NCI-H345 treated with DMSO at 0.1 percent for 48 hours (cell line): ENCODE results near the gene GNG7.
A peak's percentile ranks its signal among the peaks of the same experiment; 100 is the strongest.

Source experiments
- DNase-seq: peaks from one replicate; lab custom pipeline; 2025; ENCODE audit not compliant: unreplicated experiment; lab: John Stamatoyannopoulos, UW

GNG7 gene

DNA sequence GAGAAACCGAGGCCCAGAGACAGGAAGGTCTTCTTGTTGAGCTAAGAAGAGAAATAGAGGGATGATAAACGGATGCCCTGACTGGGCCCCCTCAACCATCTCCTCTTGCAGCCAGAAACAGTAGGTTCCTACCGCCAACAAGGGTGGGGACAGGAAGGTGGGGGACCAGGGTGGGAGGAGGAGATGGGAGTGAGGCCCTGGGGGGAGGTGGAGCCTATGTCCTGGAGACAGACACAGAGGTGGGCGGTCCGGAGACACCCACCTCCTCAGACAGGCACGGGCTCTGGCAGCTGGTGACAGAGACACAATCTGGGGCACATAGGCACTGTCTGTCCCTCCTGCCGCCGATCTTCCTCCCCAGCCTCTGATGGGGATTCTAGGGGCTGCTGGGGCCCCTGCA is 209.6 kb downstream of the GNG7 start:
- DNase-seq: no peak

DNA sequence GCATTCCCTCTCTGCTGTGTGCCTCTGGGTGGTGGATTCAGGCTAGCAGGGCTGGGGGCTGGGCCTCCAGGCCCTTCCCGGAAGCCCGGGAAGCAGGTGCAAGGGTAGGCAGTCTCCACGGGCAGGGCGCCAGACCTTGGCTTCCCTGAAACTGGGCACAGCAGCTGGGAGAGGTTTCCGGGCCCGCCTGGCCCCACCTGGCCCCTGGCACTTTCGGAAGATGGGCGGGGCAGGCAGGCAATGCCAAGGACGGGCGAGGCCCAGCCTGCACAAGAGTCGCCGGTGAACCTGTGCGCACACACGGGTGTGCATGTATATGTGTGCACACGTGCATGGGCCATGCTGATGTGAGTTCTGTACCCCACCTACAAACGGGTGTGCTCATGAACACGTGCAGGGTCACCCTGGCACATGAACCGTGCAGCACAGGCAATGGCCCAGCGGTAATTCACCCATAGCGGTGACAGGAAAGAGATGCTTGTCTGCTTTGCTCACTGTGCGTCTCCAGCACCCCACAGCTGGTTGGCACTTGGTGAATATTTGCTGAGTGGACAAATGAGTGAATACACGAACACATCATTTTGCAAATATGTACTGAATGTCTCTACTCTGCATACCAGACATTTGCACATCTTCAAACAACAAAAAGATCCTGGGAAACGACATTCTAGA is 211.2 kb downstream of the GNG7 start:
- peak; percentile 32 for DNase-seq

DNA sequence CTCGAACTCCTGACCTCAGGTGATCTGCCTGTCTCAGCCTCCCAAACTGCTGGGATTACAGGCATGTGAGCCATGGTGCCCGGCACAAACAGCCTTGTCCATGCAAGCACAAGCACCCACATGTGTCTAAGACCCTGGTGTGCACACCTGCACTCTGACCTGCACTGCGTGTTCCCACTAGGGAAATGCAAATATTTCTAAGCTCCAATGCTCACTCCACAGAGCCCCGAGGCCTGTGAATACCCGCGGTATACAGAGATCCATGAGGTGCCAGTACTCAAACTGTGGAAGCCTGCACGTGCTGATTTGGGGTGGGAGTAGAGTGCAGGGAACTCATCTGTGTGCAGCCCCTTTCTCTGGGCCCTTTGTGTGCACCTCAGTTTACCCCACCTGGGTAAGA is 211.8 kb downstream of the GNG7 start:
- DNase-seq: no peak

DNA sequence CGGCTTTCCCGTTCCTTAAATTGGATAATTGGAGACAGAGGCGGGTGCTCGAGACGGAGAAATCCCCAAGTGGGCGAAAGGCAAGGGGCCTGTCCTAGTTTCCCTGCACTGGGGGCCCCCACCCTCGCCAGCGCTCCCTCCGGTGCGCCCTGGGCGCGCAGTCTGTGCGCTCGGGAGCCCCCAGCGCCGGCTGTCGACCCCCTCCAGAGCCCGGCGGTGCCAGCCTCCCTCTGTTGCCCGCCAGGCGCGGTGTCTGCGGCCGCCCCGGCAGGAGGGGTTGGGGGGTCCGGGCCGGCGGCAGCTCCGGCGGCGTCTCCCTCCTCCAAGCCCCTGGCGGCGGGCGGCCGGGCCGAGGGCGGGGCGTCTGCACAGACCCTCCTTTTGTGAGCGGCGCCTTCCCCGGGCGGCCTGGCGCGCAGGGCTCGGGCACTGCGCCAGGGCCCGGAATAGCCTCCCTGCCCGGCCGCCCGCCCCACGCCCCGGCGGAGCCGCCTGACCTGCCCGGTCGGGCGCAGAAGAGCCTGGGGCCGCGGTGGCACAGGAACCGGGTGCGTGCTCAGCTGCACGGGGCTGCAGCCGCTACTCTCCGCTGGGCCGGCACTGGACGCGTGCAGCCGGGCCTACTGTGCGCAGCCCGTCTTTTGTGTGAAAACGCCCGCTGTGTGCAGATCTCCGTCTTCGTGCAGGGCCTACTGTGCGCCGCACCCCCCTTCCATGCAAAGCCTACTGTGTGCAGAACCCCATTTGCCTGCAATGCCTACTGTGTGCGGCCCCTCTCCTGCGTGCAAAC is 213.4 kb downstream of the GNG7 start:
- no peak for DNase-seq

DNA sequence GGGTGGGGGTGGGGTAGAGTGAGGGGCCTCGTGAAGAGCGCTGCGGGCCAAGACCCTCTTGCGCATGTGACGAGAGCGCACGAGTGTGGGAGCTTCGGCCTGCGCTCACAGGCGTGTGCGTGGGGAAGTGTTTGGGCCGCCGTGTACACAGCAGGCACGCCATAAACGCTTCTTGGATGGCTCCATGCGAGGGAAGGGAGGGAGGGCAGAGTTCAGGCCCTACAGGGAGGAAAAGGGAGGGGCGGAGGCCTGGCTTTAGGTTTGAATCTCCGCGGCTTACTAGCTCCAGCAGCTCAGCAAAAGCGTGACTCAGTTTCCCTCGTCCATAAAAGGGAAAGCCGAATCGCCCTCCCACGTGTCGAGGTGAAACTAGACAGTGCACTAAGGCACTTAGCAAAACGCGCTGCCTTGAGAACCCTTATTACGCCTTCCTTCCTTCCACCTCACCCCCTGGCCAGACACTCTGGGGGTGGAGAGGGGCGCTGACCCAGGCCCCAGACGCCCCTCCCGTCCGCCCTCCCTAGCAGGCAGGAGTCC is 214.0 kb downstream of the GNG7 start:
- DNase-seq: no peak

DNA sequence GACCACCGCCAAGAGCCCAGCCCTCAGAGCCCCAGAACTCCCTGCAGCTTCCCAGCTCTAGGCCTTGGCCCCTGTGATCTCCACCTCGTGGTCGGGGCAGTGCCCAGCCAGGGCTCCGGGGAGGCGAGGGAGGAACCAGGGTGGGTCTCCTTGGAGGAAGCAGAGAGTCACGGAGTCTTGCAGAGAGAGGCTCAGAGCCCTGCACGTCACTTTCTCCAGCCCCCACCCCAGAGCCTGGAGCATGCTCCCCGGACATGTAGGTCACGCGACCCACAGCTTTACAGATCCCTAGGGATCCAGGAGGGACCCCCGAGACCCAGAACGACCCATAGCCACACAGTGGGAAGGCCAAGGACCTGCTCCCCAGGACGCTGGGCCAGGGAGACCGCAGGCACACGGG is 214.7 kb downstream of the GNG7 start:
- no peak for DNase-seq

DNA sequence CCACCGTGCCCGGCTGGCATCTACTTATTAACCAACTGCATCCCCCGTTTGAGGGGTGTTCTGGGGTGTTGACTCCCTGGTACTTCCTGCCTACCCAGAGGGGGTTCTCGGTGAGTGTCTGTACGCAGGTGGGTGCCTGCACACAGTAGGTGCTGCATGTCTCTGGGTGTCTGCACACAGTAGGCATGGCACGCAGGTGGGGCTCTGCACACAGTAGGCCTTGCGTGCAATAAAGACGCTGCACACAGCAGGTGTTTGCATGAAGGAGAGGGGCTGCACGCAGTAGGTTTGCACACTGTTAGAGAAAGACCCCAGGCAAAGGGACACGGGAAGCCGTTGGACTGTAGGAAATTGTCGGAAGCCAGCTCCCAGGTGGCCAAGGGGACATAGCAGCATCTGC is 215.4 kb downstream of the GNG7 start:
- no peak for DNase-seq

DNA sequence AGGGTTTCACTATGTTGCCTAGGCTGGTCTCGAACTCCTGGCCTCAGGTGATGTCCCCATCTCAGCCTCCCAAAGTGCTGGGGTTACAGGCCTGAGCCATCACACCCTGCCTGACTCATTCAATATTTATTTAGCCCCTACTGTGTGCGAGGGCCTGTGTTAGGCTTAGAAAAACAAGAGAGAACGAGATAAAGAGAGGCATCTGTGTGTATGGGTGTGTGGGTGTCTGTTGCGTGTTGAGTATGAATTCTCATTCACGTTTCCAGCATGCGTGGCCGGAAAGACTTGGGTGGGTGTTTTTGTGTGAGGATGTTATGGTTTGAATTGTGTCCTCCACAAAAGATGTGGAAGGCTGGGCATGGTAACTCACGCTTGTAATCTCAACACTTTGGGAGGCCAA is 217.1 kb downstream of the GNG7 start:
- no peak for DNase-seq

DNA sequence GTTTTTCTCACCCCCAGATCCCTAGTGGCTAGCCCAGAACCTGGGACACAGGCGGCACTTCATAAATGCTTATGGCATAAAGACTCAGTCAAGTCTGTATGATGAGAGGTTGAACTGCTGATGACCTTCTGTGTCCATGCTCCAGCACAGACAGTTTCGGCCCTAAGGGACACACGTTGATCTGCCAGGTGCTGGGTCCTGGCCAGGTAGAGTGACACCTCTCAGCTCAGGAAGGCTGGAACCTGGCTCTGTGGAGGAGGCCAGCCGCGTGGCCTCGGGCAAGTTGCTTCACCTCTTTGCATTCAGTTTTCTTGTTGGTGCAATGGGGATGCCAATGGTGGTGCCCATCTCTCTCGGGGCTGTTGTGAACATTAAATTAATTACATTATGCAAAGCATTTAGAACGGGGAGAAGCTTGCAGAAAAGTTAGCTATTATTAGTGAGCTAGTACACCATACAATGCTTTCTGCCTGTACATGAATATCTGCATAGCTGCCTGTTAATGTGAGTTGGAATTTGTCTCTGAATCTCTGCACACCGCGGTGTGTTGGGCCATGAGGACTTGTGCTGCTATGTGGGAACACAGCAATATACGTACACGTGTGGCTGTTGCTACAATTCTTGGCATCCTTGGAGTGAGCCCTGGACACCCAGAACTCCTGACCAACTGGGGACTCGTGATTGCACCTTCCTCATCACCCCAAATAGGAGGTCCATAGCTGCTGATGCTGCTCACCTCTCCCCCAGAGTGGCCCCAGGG is 218.1 kb downstream of the GNG7 start:
- DNase-seq: no peak

DNA sequence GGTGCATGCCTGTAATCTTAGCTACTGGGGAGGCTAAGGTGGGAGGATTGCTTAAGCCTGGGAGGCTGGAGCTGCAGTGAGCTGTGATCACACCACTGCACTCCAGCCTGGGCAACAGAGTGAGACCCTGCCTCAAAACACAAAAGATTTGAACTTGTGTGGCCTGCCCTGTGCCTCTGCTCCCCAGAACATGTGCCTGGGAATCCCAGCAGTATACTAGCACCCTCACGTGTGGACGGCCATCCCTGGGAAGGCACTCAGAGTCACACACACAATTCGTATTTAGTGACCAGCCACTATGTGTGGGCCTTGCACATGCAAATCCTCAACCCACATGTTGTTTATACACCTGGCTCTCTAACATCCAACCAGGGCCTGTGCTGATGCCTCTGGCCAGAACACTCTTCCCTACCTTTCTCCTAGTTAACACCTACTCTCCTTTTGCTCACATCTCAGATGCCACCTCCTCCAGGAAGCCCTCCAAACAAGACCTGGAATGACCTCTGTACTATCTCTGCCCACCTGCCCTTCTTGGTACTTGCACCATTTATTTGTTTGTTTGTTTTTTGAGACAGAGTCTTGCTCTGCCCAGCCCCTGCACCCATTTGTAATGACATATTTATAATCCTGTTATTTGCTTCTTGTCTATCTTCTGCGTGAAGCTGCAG is 218.9 kb downstream of the GNG7 start:
- no peak for DNase-seq

DNA sequence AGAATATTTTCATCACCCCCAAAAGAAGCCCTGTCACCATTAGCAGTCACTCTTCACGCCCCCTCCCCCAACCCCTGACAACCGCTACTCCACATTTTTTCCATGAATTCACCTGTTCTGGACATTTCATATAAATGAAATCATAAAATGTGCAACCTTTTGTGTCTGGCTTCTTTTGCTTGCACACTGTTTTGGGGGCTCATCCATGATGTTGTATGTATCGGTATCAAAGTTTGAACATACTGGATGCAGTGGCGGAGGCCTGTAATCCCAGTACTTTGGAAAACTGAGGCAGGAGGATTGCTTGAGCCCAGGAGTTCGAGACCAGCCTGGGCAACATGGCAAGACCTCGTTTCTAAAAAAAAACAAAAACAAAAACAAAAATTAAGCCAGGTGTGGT is 219.4 kb downstream of the GNG7 start:
- DNase-seq: no peak

DNA sequence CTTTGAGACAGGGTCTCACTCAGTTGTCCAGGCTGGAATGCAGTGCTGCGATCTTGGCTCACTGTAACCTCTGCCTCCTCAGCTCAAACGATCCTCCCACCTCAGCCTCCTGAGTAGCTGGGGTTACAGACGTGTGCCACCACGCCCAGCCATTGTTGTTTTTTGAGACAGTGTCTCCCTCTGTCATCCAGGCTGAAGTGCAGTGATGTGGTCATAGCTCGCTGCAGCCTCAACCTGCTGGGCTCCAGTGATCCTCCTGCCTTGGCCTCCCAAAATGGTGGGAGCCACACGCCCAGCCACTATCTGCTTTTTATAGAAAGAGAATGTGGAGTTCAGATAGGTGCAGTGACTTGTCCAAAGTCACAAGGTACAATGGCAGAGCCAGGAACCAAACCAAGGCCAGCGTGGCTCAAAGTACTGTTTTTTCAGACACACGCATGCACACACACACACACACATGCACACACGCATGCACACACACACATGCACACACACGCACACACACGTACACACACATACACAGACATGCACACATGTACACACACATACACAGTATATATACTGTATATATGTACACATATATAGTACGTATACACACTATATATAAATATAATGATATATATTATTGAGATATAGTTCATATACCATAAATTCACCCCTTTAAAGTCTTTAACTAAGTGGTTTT is 220.0 kb downstream of the GNG7 start:
- DNase-seq: no peak

DNA sequence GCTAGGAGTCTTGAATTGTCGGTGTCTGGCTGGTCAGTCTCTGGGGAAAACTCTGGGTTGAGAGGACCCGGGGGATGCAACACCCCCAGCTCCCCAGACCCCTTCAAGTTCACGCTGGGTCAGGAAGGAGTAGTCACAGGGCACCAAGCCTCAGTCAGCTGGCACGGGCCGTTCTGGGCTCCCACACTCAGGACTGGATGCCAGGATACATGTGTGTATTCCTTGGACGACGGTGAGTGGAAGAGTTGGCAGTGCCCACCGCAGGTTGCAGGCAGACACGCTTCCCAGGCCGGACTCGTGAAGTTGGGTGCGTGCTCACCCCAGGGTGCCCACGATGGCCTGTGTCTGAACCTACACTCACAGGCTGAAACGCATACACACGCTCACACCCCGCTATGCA is 221.0 kb downstream of the GNG7 start:
- DNase-seq: no peak

DNA sequence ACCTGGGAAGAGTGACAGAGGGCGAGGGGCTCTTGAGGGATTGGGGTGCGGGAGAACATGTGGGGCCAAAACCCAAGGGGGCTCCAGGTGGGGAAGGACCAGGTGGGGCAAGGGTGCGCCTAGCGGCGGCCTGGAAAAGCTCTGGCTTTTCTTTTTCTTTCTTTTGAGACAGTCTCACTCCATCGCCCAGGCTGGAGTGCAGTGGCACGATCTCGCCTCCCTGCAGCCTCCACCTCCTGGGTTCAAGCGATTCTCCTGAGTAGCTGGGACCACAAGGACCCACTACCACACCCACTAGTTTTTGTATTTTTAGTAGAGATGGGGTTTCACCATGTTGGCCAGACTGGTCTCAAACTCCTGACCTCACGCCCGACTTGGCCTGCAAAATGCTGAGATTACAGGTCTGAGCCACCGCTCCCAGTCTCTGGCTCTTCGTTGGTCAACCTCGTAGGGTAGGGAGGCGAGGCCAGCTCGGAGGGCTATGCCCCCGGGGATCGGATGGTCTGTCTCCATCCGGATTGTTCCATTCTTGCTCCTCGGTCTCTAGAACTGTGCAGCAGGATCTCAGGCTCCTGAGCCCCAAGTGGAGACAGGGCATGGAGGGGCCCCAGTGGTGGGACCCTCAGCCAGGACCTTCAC is 222.8 kb downstream of the GNG7 start:
- no peak for DNase-seq

DNA sequence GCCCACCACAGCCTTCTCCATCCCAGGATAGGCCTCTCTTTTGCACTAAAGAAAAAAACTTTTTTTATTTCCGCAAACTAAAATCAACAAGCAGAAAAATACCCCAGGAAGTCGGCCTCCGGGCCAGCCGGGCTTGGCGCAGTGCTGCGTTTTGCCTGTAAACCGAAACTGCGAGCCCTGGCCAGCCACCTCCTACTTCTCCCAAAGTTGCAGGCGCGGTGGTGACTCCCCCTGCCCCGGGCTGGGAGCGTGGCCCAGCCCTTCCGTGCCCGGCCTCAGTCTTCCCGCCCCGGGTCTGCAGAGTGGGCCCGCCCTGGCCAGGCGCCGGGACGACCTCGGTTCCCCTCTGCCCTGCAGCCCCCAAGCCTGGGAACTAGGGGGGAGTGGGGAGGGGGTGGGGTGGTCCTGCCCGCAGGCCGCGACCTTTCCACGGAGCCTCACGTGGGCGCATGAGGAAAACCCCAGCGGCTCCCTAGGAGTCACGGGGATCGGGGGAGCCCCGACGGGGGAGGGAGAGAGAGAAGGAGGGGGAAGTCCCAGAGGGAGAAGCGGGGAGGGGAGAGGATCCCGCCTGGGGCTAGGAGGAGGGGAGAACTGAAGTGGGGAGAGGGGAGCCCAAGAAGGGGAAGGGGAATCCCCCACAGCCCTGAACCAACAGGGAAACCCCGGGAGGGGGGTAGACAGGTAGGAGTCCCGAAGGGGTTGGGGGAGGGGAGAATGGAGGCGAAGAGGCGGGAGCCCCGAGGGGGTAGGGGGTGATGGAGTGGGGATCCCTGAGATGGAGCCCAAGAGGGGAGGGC is 223.5 kb downstream of the GNG7 start:
- DNase-seq: no peak

DNA sequence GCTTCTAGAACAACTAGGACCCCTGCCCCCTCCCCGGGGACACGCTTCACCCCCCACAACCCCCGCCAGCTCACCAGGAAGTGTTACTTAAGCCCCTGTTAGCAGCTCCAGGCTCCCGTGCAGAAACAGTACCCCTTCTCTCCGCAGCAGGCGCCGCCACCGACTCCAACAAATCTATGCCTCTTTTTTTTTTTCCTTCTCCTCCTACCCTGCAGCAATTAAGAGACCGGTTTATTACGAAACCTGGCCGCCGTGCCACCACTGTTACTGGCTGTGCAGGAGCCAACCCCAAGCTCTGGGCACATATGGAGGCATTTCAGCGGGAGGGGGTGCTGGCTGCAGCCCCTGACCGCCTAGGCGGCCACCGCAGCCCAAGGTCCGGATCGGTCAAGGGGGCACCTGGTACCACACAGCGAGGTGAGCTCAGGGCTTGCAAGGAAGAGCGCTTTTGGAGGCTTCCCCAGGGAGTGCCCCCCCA is 224.2 kb downstream of the GNG7 start:
- peak; percentile 30 for DNase-seq

DNA sequence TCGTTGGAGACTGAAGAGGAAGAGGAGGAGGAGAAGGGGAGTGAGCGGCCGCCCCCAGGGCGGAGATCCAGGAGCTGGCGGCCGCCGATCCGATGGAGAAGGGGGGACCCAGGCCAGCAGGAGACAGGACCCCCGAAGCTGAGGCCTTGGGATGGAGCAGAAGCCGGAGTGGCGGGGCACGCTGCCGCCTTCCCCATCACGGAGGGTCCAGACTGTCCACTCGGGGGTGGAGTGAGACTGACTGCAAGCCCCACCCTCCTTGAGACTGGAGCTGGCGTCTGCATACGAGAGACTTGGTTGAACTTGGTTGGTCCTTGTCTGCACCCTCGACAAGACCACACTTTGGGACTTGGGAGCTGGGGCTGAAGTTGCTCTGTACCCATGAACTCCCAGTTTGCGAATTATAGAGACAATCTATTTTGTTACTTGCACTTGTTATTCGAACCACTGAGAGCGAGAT is 224.7 kb downstream of the GNG7 start:
- no peak for DNase-seq

DNA sequence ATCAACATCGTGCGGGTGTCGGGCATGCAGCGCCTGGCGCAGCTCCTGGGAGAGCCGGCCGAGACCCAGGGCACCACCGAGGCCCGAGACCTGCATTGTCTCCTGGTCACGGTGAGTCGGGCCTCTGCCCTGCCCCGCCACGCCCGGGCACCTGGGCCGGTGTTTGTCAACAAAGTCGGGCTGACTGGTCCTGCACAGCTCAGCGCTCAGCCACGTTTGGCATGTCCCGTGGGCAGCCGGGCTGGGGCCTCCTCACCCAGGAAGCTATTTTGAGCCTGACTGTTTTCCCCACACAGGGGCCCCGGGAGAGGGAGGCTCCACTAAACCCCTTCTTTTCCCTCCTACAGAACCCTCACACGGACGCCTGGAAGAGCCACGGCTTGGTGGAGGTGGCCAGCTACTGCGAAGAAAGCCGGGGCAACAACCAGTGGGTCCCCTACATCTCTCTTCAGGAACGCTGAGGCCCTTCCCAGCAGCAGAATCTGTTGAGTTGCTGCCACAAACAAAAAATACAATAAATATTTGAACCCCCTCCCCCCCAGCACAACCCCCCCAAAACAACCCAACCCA is 225.3 kb downstream of the GNG7 start:
- DNase-seq: no peak
